Ectodermal cell (in vitro differentiated cells): ENCODE measurements around the gene HACL1.
"Not testable (repeated sequence)": the region's sequence is repeated elsewhere in the genome, so short reads cannot be mapped to it uniquely, and the experiment has no call there.

Experiments
- H3K27ac ChIP-seq: 2 replicates; pipeline ENCODE4 v1.7.0; 2013; ENCODE audit warnings: mild to moderate bottlenecking, low read depth, low read length; ENCODE audit not compliant: insufficient read depth, poor library complexity, severe bottlenecking
- H3K27me3 ChIP-seq: 2 replicates; pipeline ENCODE4 v1.7.0; 2013; ENCODE audit warnings: mild to moderate bottlenecking, low read length; ENCODE audit not compliant: insufficient read depth, control insufficient read depth, poor library complexity, severe bottlenecking
- H3K36me3 ChIP-seq: one replicate; pipeline ENCODE4 v1.7.0; 2013; ENCODE audit warnings: low read length; ENCODE audit not compliant: control insufficient read depth, insufficient read depth
- H3K4me1 ChIP-seq: one replicate; pipeline ENCODE4 v1.7.0; 2013; ENCODE audit warnings: low read length; ENCODE audit not compliant: control insufficient read depth, insufficient read depth
- H3K4me3 ChIP-seq: 2 replicates; pipeline ENCODE4 v1.7.0; 2013; ENCODE audit warnings: low read depth, low read length, control low read depth; ENCODE audit not compliant: insufficient read depth
- H3K9me3 ChIP-seq: 2 replicates; pipeline ENCODE4 v1.7.0; 2013; ENCODE audit warnings: mild to moderate bottlenecking, low read length, moderate library complexity; ENCODE audit not compliant: control insufficient read depth
- WGBS, 2 experiments: methylation state at CpG; one replicate each; pipeline ENCODE4 v1.1.7; 2013; ENCODE audit warnings: missing lambda C conversion rate in 2 of 2; 5-methylcytosine and 5-hydroxymethylcytosine counted together

The HACL1 gene

GRCh38 chr3:15556512-15556911 lies 44.9 kb downstream of the HACL1 start:
- no peaks in the 10 kb centered on the region for H3K9me3 ChIP-seq
- no peaks in the 10 kb centered on the region for H3K27me3 ChIP-seq
- H3K36me3 ChIP-seq = peaks cover 7% of the 10 kb centered on the region
- no peak overlapping the region for H3K4me3 ChIP-seq
- whole genome bisulfite sequencing, 2 experiments = 86 to 95% methylated on average over 1 to 2 of the region's 2 CpGs
- no peak overlapping the region for H3K27ac ChIP-seq
- no peaks in the 10 kb centered on the region for H3K4me1 ChIP-seq

GRCh38 chr3:15553749-15554148 lies 47.6 kb downstream of the HACL1 start:
- H3K4me3 ChIP-seq = no peak overlapping the region
- 93 to 96% methylated on average over 3 of the region's 3 CpGs for WGBS, 2 experiments
- H3K27me3 ChIP-seq = no peaks in the 10 kb centered on the region
- H3K27ac ChIP-seq = no peak overlapping the region
- no peaks in the 10 kb centered on the region for H3K9me3 ChIP-seq
- H3K4me1 ChIP-seq = no peaks in the 10 kb centered on the region
- H3K36me3 ChIP-seq = peaks cover 6% of the 10 kb centered on the region

GRCh38 chr3:15551902-15552301 lies 49.5 kb downstream of the HACL1 start:
- Histone ChIP-seq H3K27me3 (no peaks in the 10 kb centered on the region), H3K36me3 (peaks cover 6% of the 10 kb centered on the region), H3K27ac (no peak overlapping the region), H3K4me1 (no peaks in the 10 kb centered on the region), H3K4me3 (no peak overlapping the region), H3K9me3 (no peaks in the 10 kb centered on the region)
- WGBS, 2 experiments = 90 to 96% methylated on average over 1 of the region's 1 CpG

- no peaks in the 10 kb centered on the region for H3K4me1 ChIP-seq
- H3K27ac ChIP-seq = no peak overlapping the region
- H3K4me3 ChIP-seq = no peak overlapping the region
- H3K9me3 ChIP-seq = no peaks in the 10 kb centered on the region
- H3K27me3 ChIP-seq = no peaks in the 10 kb centered on the region
- H3K36me3 ChIP-seq = peaks cover 6% of the 10 kb centered on the region
- WGBS, 2 experiments = 86 to 89% methylated on average over 6 of the region's 6 CpGs
Measured at GRCh38 chr3:15549846-15550245, 51.5 kb downstream of the HACL1 start.

GRCh38 chr3:15542614-15543013 lies 58.8 kb downstream of the HACL1 start:
- no peaks in the 10 kb centered on the region for H3K27me3 ChIP-seq
- no peak overlapping the region for H3K27ac ChIP-seq
- no peaks in the 10 kb centered on the region for H3K36me3 ChIP-seq
- no peak overlapping the region for H3K4me3 ChIP-seq
- 91 to 95% methylated on average over 5 of the region's 5 CpGs for WGBS, 2 experiments
- H3K9me3 ChIP-seq = no peaks in the 10 kb centered on the region
- no peaks in the 10 kb centered on the region for H3K4me1 ChIP-seq

GRCh38 chr3:15541371-15541770 lies 60.0 kb downstream of the HACL1 start:
- Histone ChIP-seq H3K9me3 (no peaks in the 10 kb centered on the region), H3K27ac (no peak overlapping the region)
- WGBS, 2 experiments = 96 to 98% methylated on average over 4 of the region's 4 CpGs

DNA sequence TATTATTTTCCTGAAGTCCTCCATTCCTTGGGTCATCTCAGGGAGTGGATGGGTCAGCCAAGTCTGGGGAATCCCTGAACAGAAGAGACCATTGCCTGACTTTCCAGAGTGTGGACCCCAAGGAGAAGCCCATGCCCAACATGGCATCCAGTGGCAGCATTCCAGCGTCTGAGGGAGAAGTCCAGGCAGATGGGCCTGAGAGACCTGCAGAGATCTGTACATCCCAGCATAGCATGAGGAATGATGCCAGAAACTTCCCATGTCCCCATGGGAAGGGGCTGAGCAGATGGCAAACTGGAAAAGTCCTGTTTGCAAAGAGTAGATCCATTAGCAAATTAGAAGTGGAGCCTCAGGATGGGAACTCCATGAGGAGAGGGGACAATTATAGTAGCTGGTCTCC lies 62.3 kb downstream of the HACL1 start:
- Histone ChIP-seq H3K9me3 (no peaks in the 10 kb centered on the region), H3K36me3 (no peaks in the 10 kb centered on the region), H3K4me3 (no peak overlapping the region), H3K27ac (no peak overlapping the region), H3K27me3 (no peaks in the 10 kb centered on the region), H3K4me1 (no peaks in the 10 kb centered on the region)
- 93 to 96% methylated on average over 1 of the region's 1 CpG for WGBS, 2 experiments

More at GRCh38 chr3:15541371-15541770, 60.0 kb downstream of the HACL1 start:
- Histone ChIP-seq H3K27me3 (no peaks in the 10 kb centered on the region), H3K4me3 (no peak overlapping the region), H3K36me3 (no peaks in the 10 kb centered on the region), H3K4me1 (no peaks in the 10 kb centered on the region)

- Histone ChIP-seq H3K27ac (no peak overlapping the region), H3K4me1 (no peaks in the 10 kb centered on the region), H3K27me3 (no peaks in the 10 kb centered on the region), H3K4me3 (no peak overlapping the region), H3K36me3 (no peaks in the 10 kb centered on the region), H3K9me3 (no peaks in the 10 kb centered on the region)
- 90 to 91% methylated on average over 2 of the region's 2 CpGs for WGBS, 2 experiments
Measured at GRCh38 chr3:15538345-15538744, 63.0 kb downstream of the HACL1 start.

GRCh38 chr3:15536856-15537255 lies 64.5 kb downstream of the HACL1 start:
- H3K27me3 ChIP-seq = no peaks in the 10 kb centered on the region
- no peaks in the 10 kb centered on the region for H3K36me3 ChIP-seq
- H3K27ac ChIP-seq = no peak overlapping the region
- no peak overlapping the region for H3K4me3 ChIP-seq
- no peaks in the 10 kb centered on the region for H3K4me1 ChIP-seq
- WGBS, 2 experiments = 90 to 91% methylated on average over 2 of the region's 2 CpGs
- no peaks in the 10 kb centered on the region for H3K9me3 ChIP-seq

GRCh38 chr3:15535732-15536131 lies 65.6 kb downstream of the HACL1 start:
- H3K4me3 ChIP-seq = no peak overlapping the region
- H3K4me1 ChIP-seq = no peaks in the 10 kb centered on the region
- no peak overlapping the region for H3K27ac ChIP-seq
- WGBS, 2 experiments = 96 to 100% methylated on average over 1 of the region's 1 CpG
- H3K27me3 ChIP-seq = no peaks in the 10 kb centered on the region
- no peaks in the 10 kb centered on the region for H3K9me3 ChIP-seq
- no peaks in the 10 kb centered on the region for H3K36me3 ChIP-seq

- not testable (repeated sequence) for H3K4me1 ChIP-seq, H3K4me3 ChIP-seq, H3K27me3 ChIP-seq, H3K9me3 ChIP-seq, H3K27ac ChIP-seq, H3K36me3 ChIP-seq
- 93 to 97% methylated on average over 2 of the region's 2 CpGs for WGBS, 2 experiments
Measured at GRCh38 chr3:15532614-15533013, 68.8 kb downstream of the HACL1 start.
